Erythroblast (primary cell): ENCODE data around the gene SMURF2.

Source experiments
- GATA1 ChIP-seq: IDR thresholded peaks from 2 replicates; pipeline ENCODE4 v1.6.1; 2011; ENCODE audit warnings: low read depth, mild to moderate bottlenecking, control low read depth, low read length, moderate library complexity
- POLR2A ChIP-seq: IDR thresholded peaks from 2 replicates; pipeline ENCODE4 v1.6.1; 2011; ENCODE audit warnings: mild to moderate bottlenecking, low read length

DNA sequence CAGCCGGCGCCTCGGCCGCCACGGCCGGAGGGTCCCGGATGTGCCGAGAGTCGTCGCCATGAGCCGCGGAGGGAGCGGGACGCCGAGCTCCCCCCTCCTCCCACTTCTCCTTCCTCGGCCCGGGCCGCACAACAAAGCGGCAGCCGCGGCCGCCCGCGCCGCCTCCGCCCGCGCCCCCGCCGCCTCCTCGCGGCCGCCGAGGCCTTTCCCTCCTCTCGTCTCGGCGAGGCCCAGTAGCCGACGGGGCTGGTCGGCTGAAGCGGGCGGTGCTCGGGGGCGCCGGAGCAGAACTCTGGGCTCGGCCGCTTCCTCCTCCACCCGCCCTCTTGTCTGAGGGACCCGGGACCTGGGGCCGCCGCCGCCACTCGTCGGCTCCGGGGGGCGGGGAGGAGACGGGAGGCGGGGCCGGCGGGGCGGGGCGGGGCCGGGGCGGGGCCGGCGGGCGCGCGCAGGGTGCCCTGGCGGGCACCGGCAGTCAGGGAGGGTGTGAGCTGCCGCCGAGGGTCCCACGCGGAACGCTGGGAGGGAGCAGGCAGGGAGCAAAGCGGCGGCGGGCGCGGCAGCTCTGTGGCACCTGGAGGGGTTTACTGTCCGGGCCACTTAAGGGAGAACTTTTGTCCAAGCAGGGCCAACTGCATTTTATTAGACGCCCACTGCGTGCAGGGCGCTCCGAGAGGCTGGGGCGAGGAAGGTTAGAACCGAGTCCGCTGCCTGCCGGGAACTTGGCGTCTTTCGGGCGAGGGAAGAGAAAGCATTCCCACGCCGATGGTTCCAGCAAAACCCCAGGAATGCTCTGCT lies at the start of gene SMURF2:
- TF ChIP-seq POLR2A (peak; percentile 25), GATA1 (no peak)
